K562 (cell line): ENCODE data around the gene VWA8.

Experiments
- MEF2A ChIP-seq: IDR thresholded peaks from 2 replicates; pipeline ENCODE4 v1.6.1; 2011; ENCODE audit warnings: low read depth, mild to moderate bottlenecking, low read length, moderate library complexity; ENCODE audit not compliant: control insufficient read depth
- MITF ChIP-seq: IDR thresholded peaks from 2 replicates; pipeline ENCODE4 v1.6.1; 2014; ENCODE audit warnings: antibody characterized with exemption
- RBM14 ChIP-seq: fragments of 200-400 bp; formaldehyde crosslinking; IDR thresholded peaks from 2 replicates; pipeline ENCODE4 v1.6.1; 2018; ENCODE audit warnings: low read depth, mild to moderate bottlenecking, low read length, moderate library complexity, borderline replicate concordance; ENCODE audit not compliant: insufficient read depth
- XRCC3 ChIP-seq: fragments of 450-650 bp; IDR thresholded peaks from 2 replicates; pipeline ENCODE4 v1.6.1; 2017; ENCODE audit warnings: mild to moderate bottlenecking, moderate library complexity

DNA sequence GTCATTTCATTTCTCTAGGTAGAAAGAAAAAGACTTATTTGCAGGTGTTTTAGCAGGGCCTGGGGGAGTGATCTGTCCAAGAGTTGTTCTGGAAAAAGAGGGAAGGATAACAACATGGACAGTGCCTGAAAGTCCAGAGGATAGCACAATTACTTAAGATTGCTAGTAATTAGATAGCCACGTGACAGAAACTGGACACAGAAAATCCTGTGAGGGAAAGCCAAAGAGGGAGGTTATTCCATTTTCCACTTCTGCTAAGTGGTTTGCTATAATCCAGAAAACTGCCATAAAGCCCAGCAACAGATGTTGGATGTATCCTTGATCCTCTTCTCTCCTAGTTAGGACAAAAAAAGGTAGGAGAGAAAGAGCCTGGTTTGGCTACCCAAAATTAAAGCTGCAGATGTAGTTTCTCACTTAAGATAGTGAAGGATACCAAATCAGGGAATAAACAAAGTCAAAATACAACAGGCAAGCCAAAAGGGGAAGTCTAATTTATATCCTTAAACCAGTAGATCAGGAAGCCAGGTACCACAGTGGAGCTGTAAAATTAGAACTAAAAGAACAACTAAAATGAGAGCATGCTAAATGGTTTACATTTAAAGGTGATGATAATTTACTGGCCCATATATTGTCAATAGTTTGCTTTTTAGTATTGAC lies 140.2 kb downstream of the VWA8 start:
- TF ChIP-seq MEF2A: no peak
- no peak for TF ChIP-seq RBM14
- TF ChIP-seq MITF: no peak
- no peak for TF ChIP-seq XRCC3
